ENCODE results near the gene ZNF804A. TPM values are rescaled to one million over a fixed set of nuclear protein-coding genes. Genes with fewer than 3 reads are reported as not detected.

The ZNF804A gene
- total and polyA plus RNA-seq, 12 donors = 0.03 to 0.12 (median 0.07) TPM; not detected in 9

- no peak overlapping the region for H3K27ac ChIP-seq
- H3K9me3 ChIP-seq = peaks cover 0 to under 1% (median 0%) of the 10 kb centered on the region in 11 donors
- no peak overlapping the region for H3K4me3 ChIP-seq
- no peaks in the 10 kb centered on the region for H3K4me1 ChIP-seq
- H3K36me3 ChIP-seq = no peaks in the 10 kb centered on the region
- TF ChIP-seq CTCF (IDR thresholded peaks at IDR 0.05) = no peak
- intact Hi-C loops (cut with DNase I) = no loop called here
- DNase-seq (no peak), ATAC-seq (no peak)
- WGBS, 2 donors = 68 to 77% methylated on average over 3 of the region's 3 CpGs
- H3K27me3 ChIP-seq = no peaks in the 10 kb centered on the region
Measured at GRCh38 chr2:184729581-184729980, 131.3 kb downstream of the ZNF804A start.

GRCh38 chr2:184730288-184730687 lies 132.0 kb downstream of the ZNF804A start:
- ATAC-seq (no peak), DNase-seq (no peak)
- 73 to 84% methylated on average over 1 of the region's 1 CpG for WGBS, 2 donors
- Histone ChIP-seq H3K27me3 (no peaks in the 10 kb centered on the region), H3K4me3 (no peak overlapping the region), H3K36me3 (no peaks in the 10 kb centered on the region), H3K9me3 (peaks cover 0 to 3% (median 0%) of the 10 kb centered on the region in 11 donors), H3K4me1 (no peaks in the 10 kb centered on the region), H3K27ac (no peak overlapping the region)
- intact Hi-C loops (cut with DNase I) = no loop called here
- no peak for TF ChIP-seq CTCF (IDR thresholded peaks at IDR 0.05)

GRCh38 chr2:184734338-184734737 lies 136.0 kb downstream of the ZNF804A start:
- Histone ChIP-seq H3K36me3 (no peaks in the 10 kb centered on the region), H3K27me3 (no peaks in the 10 kb centered on the region), H3K27ac (no peak overlapping the region), H3K4me1 (no peaks in the 10 kb centered on the region), H3K4me3 (no peak overlapping the region), H3K9me3 (peaks cover 0 to 16% (median 0%) of the 10 kb centered on the region in 11 donors)
- no peak for ATAC-seq
- no peak for TF ChIP-seq CTCF (IDR thresholded peaks at IDR 0.05)
- intact Hi-C loops (cut with DNase I) = no loop called here
- DNase-seq = no peak

GRCh38 chr2:184735611-184736010 lies 137.3 kb downstream of the ZNF804A start:
- 82 to 91% methylated on average over 1 of the region's 1 CpG for WGBS, 2 donors
- no peak overlapping the region for H3K27ac ChIP-seq
- no peak for ATAC-seq
- H3K4me1 ChIP-seq = no peaks in the 10 kb centered on the region
- H3K9me3 ChIP-seq = peaks cover 0 to 16% (median 0%) of the 10 kb centered on the region in 11 donors
- H3K36me3 ChIP-seq = no peaks in the 10 kb centered on the region
- no peak overlapping the region for H3K4me3 ChIP-seq
- H3K27me3 ChIP-seq = no peaks in the 10 kb centered on the region
- intact Hi-C loops (cut with DNase I) = no loop called here
- DNase-seq = no peak
- no peak for TF ChIP-seq CTCF (IDR thresholded peaks at IDR 0.05)

All from heart right ventricle (tissue), 16 donors.